HCT116 (cell line): Measurements from ENCODE around the gene GGT7. TPM values are rescaled to one million over a fixed set of nuclear protein-coding genes. Genes with fewer than 3 reads are reported as not detected.

Source experiments
- ATAC-seq: fragments of 200-7000 bp; cut with Tn5 transposase; 2 replicates; pipeline ENCODE4 v1.9.1; 2020; ENCODE audit warnings: mild to moderate bottlenecking, moderate library complexity
- BruUV-seq: library from RNA; stranded (reverse); fragments of 400-500 nt; replicated peaks from 2 replicates; lab custom pipeline; 2021; lab: Mats Ljungman, UMichigan
- CTCF ChIA-PET: fragments of 300-600 bp; sonication (Branson Sonifier 250); formaldehyde crosslinking; loops from one replicate; lab custom pipeline; 2021; ENCODE audit warnings: antibody characterized with exemption; lab: Charles Lee
- POLR2A ChIA-PET: fragments of 300-600, 350-600 bp; sonication (Branson Sonifier 250); formaldehyde crosslinking; loops from one replicate; lab custom pipeline; 2021; ENCODE audit warnings: antibody characterized with exemption; lab: Charles Lee
- RAD21 ChIA-PET, 2 experiments: fragments of 300-600 bp; sonication (Branson Sonifier 250); formaldehyde crosslinking; loops; one replicate each; lab custom pipeline; 2023; ENCODE audit warnings: low total read pairs in 2 of 2; ENCODE audit not compliant: uncharacterized antibody in 2 of 2, unreplicated experiment in 2 of 2, low non-redundant PET in 1 of 2; lab: Charles Lee
- DNase-seq: peaks from one replicate; pipeline ENCODE4 v3.0.0-alpha.2; 2010; ENCODE audit warnings: low read depth, low spot score
- H2AFZ ChIP-seq: fragments of 200-600 bp; shearing (Covaris generic), sonication (generic); 2 replicates; pipeline ENCODE4 v1.6.1; 2017; ENCODE audit warnings: low read depth, mixed run types, mixed read lengths, antibody characterized with exemption, low read length; ENCODE audit not compliant: poor library complexity, severe bottlenecking
- H3K27ac ChIP-seq: 2 replicates; pipeline ENCODE4 v1.5.1; 2012; ENCODE audit warnings: low read depth, low read length
- H3K27me3 ChIP-seq: fragments of 200-600 bp; sonication (generic); 2 replicates; pipeline ENCODE4 v1.6.1; 2016; ENCODE audit warnings: mixed run types, low read length, mixed read lengths; ENCODE audit not compliant: insufficient read depth
- H3K36me3 ChIP-seq, 2 experiments: fragments of 200-500 bp in 1 of 2; fragments of 200-600 bp in 1 of 2; sonication (Bioruptor generic) in 1 of 2; sonication (generic) in 1 of 2; 2 replicates each; pipeline versions ENCODE4 v1.5.1 to v1.6.1; 2014 to 2016; ENCODE audit warnings: low read length in 2 of 2, inconsistent platforms in 1 of 2, mixed read lengths in 1 of 2, mixed run types in 1 of 2; ENCODE audit not compliant: insufficient read depth in 2 of 2, control insufficient read depth in 1 of 2
- H3K4me1 ChIP-seq, 2 experiments: fragments of 200-600 bp in 1 of 2; sonication (generic) in 1 of 2; 2 replicates each; pipeline versions ENCODE4 v1.5.1 to v1.6.1; 2012 to 2017; ENCODE audit warnings: low read length in 2 of 2, inconsistent platforms in 1 of 2, mild to moderate bottlenecking in 1 of 2, mixed read lengths in 1 of 2, mixed run types in 1 of 2, moderate library complexity in 1 of 2; ENCODE audit not compliant: insufficient read depth in 2 of 2, control insufficient read depth in 1 of 2
- H3K4me2 ChIP-seq: fragments of 200-600 bp; sonication (generic); 2 replicates; pipeline ENCODE4 v1.6.1; 2017; ENCODE audit warnings: mixed run types, low read length, mixed read lengths
- H3K4me3 ChIP-seq, 2 experiments: fragments of 200-600 bp in 1 of 2; sonication (generic) in 1 of 2; replicated peaks in 1 of 2; 2 replicates each; pipeline ENCODE4 v1.5.1; 2011 to 2016; ENCODE audit warnings: low read length in 2 of 2, control low read depth in 1 of 2, low read depth in 1 of 2, mild to moderate bottlenecking in 1 of 2, mixed read lengths in 1 of 2, mixed run types in 1 of 2
- H3K79me2 ChIP-seq: fragments of 200-600 bp; sonication (generic); 2 replicates; pipeline ENCODE4 v1.6.1; 2017; ENCODE audit warnings: mild to moderate bottlenecking, mixed run types, low read length, moderate library complexity, mixed read lengths; ENCODE audit not compliant: insufficient read depth
- H3K9ac ChIP-seq: fragments of 200-600 bp; sonication (generic); 2 replicates; pipeline ENCODE4 v1.6.1; 2016; ENCODE audit warnings: low read length, mixed read lengths
- H3K9me2 ChIP-seq: fragments of 200-600 bp; sonication (generic), shearing (Covaris generic); 2 replicates; pipeline ENCODE4 v1.6.1; 2017; ENCODE audit warnings: mixed run types, mild to moderate bottlenecking, moderate library complexity; ENCODE audit not compliant: insufficient read depth
- H3K9me3 ChIP-seq, 2 experiments: fragments of 200-500 bp in 1 of 2; fragments of 200-600 bp in 1 of 2; sonication (Bioruptor generic) in 1 of 2; sonication (generic) in 1 of 2; 2 replicates each; pipeline ENCODE4 v1.6.1; 2014 to 2017; ENCODE audit warnings: low read length in 2 of 2, mixed read lengths in 2 of 2, inconsistent platforms in 1 of 2, low read depth in 1 of 2, mild to moderate bottlenecking in 1 of 2, mixed run types in 1 of 2, moderate library complexity in 1 of 2; ENCODE audit not compliant: control insufficient read depth in 1 of 2, insufficient read depth in 1 of 2
- H4K20me1 ChIP-seq: fragments of 200-600 bp; sonication (generic), shearing (Covaris generic); 2 replicates; pipeline ENCODE4 v1.6.1; 2017; ENCODE audit warnings: mixed run types, mild to moderate bottlenecking, moderate library complexity; ENCODE audit not compliant: insufficient read depth
- ATF3 ChIP-seq: IDR thresholded peaks from 2 replicates; pipeline ENCODE4 v1.6.1; 2012
- CBX3 ChIP-seq: IDR thresholded peaks from 2 replicates; pipeline ENCODE4 v1.6.1; 2012; ENCODE audit warnings: low read depth
- CEBPB ChIP-seq: IDR thresholded peaks from 2 replicates; pipeline ENCODE4 v1.6.1; 2012; ENCODE audit warnings: low read depth
- EGR1 ChIP-seq: IDR thresholded peaks from 2 replicates; pipeline ENCODE4 v1.6.1; 2012; ENCODE audit warnings: low read depth
- ELF1 ChIP-seq: IDR thresholded peaks from 2 replicates; pipeline ENCODE4 v1.6.1; 2012; ENCODE audit warnings: low read depth, borderline replicate concordance
- EZH2 ChIP-seq: fragments of 200-600 bp; sonication (generic); IDR thresholded peaks from 2 replicates; pipeline ENCODE4 v1.6.1; 2017; ENCODE audit warnings: antibody characterized with exemption, mixed run types
- EZH2phosphoT487 ChIP-seq: fragments of 200-600 bp; IDR thresholded peaks from 2 replicates; pipeline ENCODE4 v1.6.1; 2018; ENCODE audit warnings: antibody characterized with exemption, borderline replicate concordance
- FOSL1 ChIP-seq: IDR thresholded peaks from 2 replicates; pipeline ENCODE4 v1.6.1; 2012; ENCODE audit warnings: low read depth
- JUND ChIP-seq: IDR thresholded peaks from 2 replicates; pipeline ENCODE4 v1.6.1; 2012
- MAX ChIP-seq: IDR thresholded peaks from 2 replicates; pipeline ENCODE4 v1.6.1; 2012
- POLR2A ChIP-seq: IDR thresholded peaks from 2 replicates; pipeline ENCODE4 v1.7.0; 2011; ENCODE audit warnings: borderline replicate concordance; ENCODE audit not compliant: insufficient read depth, insufficient read length; ENCODE audit errors: extremely low read depth
- POLR2AphosphoS5 ChIP-seq: IDR thresholded peaks from 2 replicates; pipeline ENCODE4 v1.6.1; 2011; ENCODE audit warnings: mild to moderate bottlenecking, low read depth, low read length, moderate library complexity
- REST ChIP-seq: IDR thresholded peaks from 2 replicates; pipeline ENCODE4 v1.6.1; 2012; ENCODE audit warnings: low read depth
- SIN3A ChIP-seq: IDR thresholded peaks from 2 replicates; pipeline ENCODE4 v1.6.1; 2012; ENCODE audit warnings: low read depth
- SP1 ChIP-seq: IDR thresholded peaks from 2 replicates; pipeline ENCODE4 v1.6.1; 2012; ENCODE audit warnings: low read depth
- SRF ChIP-seq: IDR thresholded peaks from 2 replicates; pipeline ENCODE4 v1.6.1; 2012; ENCODE audit warnings: low read depth
- YY1 ChIP-seq: IDR thresholded peaks from 2 replicates; pipeline ENCODE4 v1.6.1; 2011; ENCODE audit warnings: low read length, low read depth, moderate library complexity, mild to moderate bottlenecking; ENCODE audit not compliant: insufficient replicate concordance; ENCODE audit errors: extremely low read depth
- ZBTB33 ChIP-seq: IDR thresholded peaks from 2 replicates; pipeline ENCODE4 v1.6.1; 2011; ENCODE audit warnings: mild to moderate bottlenecking, low read length, moderate library complexity; ENCODE audit not compliant: insufficient replicate concordance; ENCODE audit errors: extremely low read depth
- ZFX ChIP-seq: fragments of 450-650 bp; IDR thresholded peaks from 2 replicates; pipeline ENCODE4 v1.6.1; 2017
- intact Hi-C: fragments of 100-400 bp; cut with micrococcal nuclease; formaldehyde crosslinking; loops from 2 replicates; pipeline ENCODE4 v1.10.0; 2022
- total RNA-seq: library from RNA; stranded (reverse); gene quantifications from one replicate; pipeline ENCODE4 v1.2.1, GENCODE V29; 2021; ENCODE audit not compliant: unreplicated experiment

GGT7 gene
- total RNA-seq, 1 experiment from 2014 or later = 9.4 TPM

GRCh38 chr20:34843421-34843820, 29.2 kb downstream of the GGT7 start:
- intact Hi-C loops = no loop called here
- CTCF ChIA-PET = no interaction called here

More at GRCh38 chr20:34843421-34843820, 29.2 kb downstream of the GGT7 start:
- ATAC-seq (no peak), DNase-seq (no peak)
- H3K9ac ChIP-seq = no peak overlapping the region
- no peaks in the 10 kb centered on the region for H4K20me1 ChIP-seq
- POLR2A ChIA-PET = interaction anchor here (0.7 kb wide), 1 partner anchor 10 kb away, joined by 3 read pairs; no protein-coding TSS in a partner anchor
- no peaks in the 10 kb centered on the region for H3K9me3 ChIP-seq
- peaks cover 9% of the 10 kb centered on the region for H3K27me3 ChIP-seq
- no peak overlapping the region for H3K4me2 ChIP-seq
- no TSS peak for BruUV-seq
- no peaks in the 10 kb centered on the region for H3K9me2 ChIP-seq
- H3K79me2 ChIP-seq = no peaks in the 10 kb centered on the region
- H3K4me3 ChIP-seq = no peak overlapping the region
- no peak overlapping the region for H2AFZ ChIP-seq
- no peak overlapping the region for H3K27ac ChIP-seq
- TF ChIP-seq ATF3 (no peak), SP1 (no peak), EGR1 (no peak), SIN3A (no peak), ZBTB33 (no peak), POLR2AphosphoS5 (no peak), YY1 (no peak), EZH2phosphoT487 (no peak), CBX3 (no peak), SRF (no peak), JUND (no peak), ZFX (no peak), REST (no peak), POLR2A (no peak), FOSL1 (no peak), EZH2 (no peak), CEBPB (no peak), ELF1 (no peak), MAX (no peak)
- H3K36me3 ChIP-seq = no peaks in the 10 kb centered on the region
- H3K4me1 ChIP-seq = no peaks in the 10 kb centered on the region
- RAD21 ChIA-PET = no interaction called here
